ENCODE data around the gene FAM98C. TPM values are rescaled to one million over a fixed set of nuclear protein-coding genes. Genes with fewer than 3 reads are reported as not detected.

The FAM98C gene
- polyA plus RNA-seq, 3 donors: 13.8 to 24.8 (median 16.9) TPM

Other genes with a start within 250 kb of the FAM98C start
- under 1 TPM; 0.05 to 0.67 (median 0.13) TPM for gene DPF1, start 178.9 kb upstream of the FAM98C start, polyA plus RNA-seq
- 100 to 1,000 TPM in 1 of 3 donors, 10 to 100 TPM in 2; 14.0 to 169 (median 82.5) TPM for gene PPP1R14A, start 146.7 kb upstream of the FAM98C start, polyA plus RNA-seq
- gene SPINT2, start 138.5 kb upstream of the FAM98C start, polyA plus RNA-seq: 100 to 1,000 TPM in 1 of 3 donors, 10 to 100 TPM in 1, 1 to 10 TPM in 1; 4.4 to 155 (median 22.1) TPM
- gene C19orf33, start 98.8 kb upstream of the FAM98C start, polyA plus RNA-seq: 10 to 100 TPM in 2 of 3 donors, 1 to 10 TPM in 1; 3.5 to 41.2 (median 27.2) TPM
- gene YIF1B, start 87.1 kb upstream of the FAM98C start, polyA plus RNA-seq: 10 to 100 TPM; 27.7 to 59.7 (median 28.3) TPM
- 10 to 100 TPM in 1 of 3 donors, 1 to 10 TPM in 2; 3.2 to 11.3 (median 4.0) TPM for gene KCNK6, start 83.2 kb upstream of the FAM98C start, polyA plus RNA-seq
- 1 to 10 TPM; 1.8 to 1.9 (median 1.9) TPM for gene CATSPERG, start 67.3 kb upstream of the FAM98C start, polyA plus RNA-seq
- 100 to 1,000 TPM; 138 to 486 (median 165) TPM for gene PSMD8, start 28.5 kb upstream of the FAM98C start, polyA plus RNA-seq
- gene GGN, start 15.1 kb upstream of the FAM98C start, polyA plus RNA-seq: under 1 TPM in 2 of 3 donors, not detected in 1; 0.21 to 0.77 TPM
- gene SPRED3, start 14.4 kb upstream of the FAM98C start, polyA plus RNA-seq: under 1 TPM; 0.31 to 0.89 (median 0.34) TPM
- 1 to 10 TPM in 2 of 3 donors, under 1 TPM in 1; 0.48 to 8.2 (median 7.0) TPM for gene RASGRP4, start 23.1 kb downstream of the FAM98C start, polyA plus RNA-seq
- 1 to 10 TPM in 1 of 3 donors, under 1 TPM in 2; 0.56 to 6.2 (median 0.79) TPM for gene RYR1, start 30.6 kb downstream of the FAM98C start, polyA plus RNA-seq
- gene MAP4K1, start 214.9 kb downstream of the FAM98C start, polyA plus RNA-seq: 1 to 10 TPM; 1.0 to 3.1 (median 1.8) TPM
- gene EIF3K, start 216.1 kb downstream of the FAM98C start, polyA plus RNA-seq: 100 to 1,000 TPM; 231 to 544 (median 410) TPM
- gene ACTN4, start 244.6 kb downstream of the FAM98C start, polyA plus RNA-seq: 100 to 1,000 TPM in 2 of 3 donors, 10 to 100 TPM in 1; 71.1 to 195 (median 101) TPM